Activated CD8-positive, alpha-beta T cell treated with anti-CD3 and anti-CD28 coated beads, Interleukin-2, amount 10 ng/mL, durations not matched to agents 7 days and 5 days (primary cell): ENCODE data around the gene TBC1D22A. TPM values are rescaled to one million over a fixed set of nuclear protein-coding genes. Genes with fewer than 3 reads are reported as not detected.

Source experiments
- ATAC-seq: fragments of 150-1000 bp; cut with Tn5 transposase; one replicate; pipeline ENCODE4 v1.10.0; 2021; ENCODE audit warnings: moderate library complexity
- CTCF ChIA-PET: fragments of 350-600 bp; sonication (Branson Sonifier 250); formaldehyde crosslinking; loops from one replicate; lab custom pipeline; 2021; ENCODE audit warnings: antibody characterized with exemption; lab: Charles Lee
- POLR2A ChIA-PET: fragments of 350-600 bp; sonication (Branson Sonifier 250); formaldehyde crosslinking; loops from one replicate; lab custom pipeline; 2021; ENCODE audit warnings: antibody characterized with exemption; lab: Charles Lee
- DNase-seq: peaks from one replicate; pipeline ENCODE4 v3.0.0-alpha.2; 2020
- H3K27ac Mint-ChIP-seq: one replicate; pipeline ENCODE4 v1.8.0; 2021; ENCODE audit warnings: mild to moderate bottlenecking, mixed read lengths
- H3K27me3 Mint-ChIP-seq: one replicate; pipeline ENCODE4 v1.8.0; 2021; ENCODE audit warnings: low read depth, mixed read lengths
- H3K36me3 Mint-ChIP-seq: one replicate; pipeline ENCODE4 v1.8.0; 2021; ENCODE audit warnings: low read depth, mixed read lengths
- H3K4me1 Mint-ChIP-seq: one replicate; pipeline ENCODE4 v1.8.0; 2021; ENCODE audit warnings: low read depth, mixed read lengths
- H3K4me3 Mint-ChIP-seq: one replicate; pipeline ENCODE4 v1.8.0; 2021; ENCODE audit warnings: mild to moderate bottlenecking, mixed read lengths
- H3K9me3 Mint-ChIP-seq: one replicate; pipeline ENCODE4 v1.8.0; 2022; ENCODE audit warnings: mixed read lengths; ENCODE audit not compliant: insufficient read depth
- total RNA-seq, 2 experiments: library from RNA; stranded (reverse); gene quantifications; one replicate each; pipeline ENCODE4 v1.2.3, GENCODE V29; 2021

TBC1D22A gene
- total RNA-seq, 2 experiments from 2014 or later, result 34.1 to 38.7 TPM

DNA sequence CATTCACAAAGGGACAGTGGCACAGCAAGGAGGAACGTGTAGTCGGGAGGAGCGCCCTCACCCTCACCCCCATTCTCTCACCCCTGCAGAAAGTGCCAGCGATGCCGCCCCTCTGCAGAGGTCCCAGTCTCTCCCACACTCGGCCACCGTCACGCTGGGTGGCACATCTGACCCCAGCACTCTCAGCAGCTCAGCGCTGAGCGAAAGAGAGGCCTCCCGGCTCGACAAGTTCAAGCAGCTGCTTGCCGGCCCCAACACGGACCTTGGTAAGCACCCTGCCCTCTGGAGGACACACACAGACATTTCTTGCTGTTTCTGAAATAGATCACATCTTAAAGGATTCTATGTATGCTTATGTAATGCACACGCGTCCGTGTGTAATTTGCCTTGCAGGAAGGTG is 34.9 kb downstream of the TBC1D22A start:
- ChIA-PET CTCF (interaction anchor here (1.0 to 3.3 kb wide), 2 partner anchors 17 to 38 kb away, joined by 3 to 14 read pairs; no protein-coding TSS in a partner anchor), POLR2A (no interaction called here)
- Mint-ChIP-seq H3K36me3 (peaks cover 64% of the 10 kb centered on the region), H3K4me1 (peaks cover 26% of the 10 kb centered on the region), H3K4me3 (no peak overlapping the region), H3K9me3 (no peaks in the 10 kb centered on the region), H3K27ac (peak overlapping the region; percentile 34), H3K27me3 (no peaks in the 10 kb centered on the region)
- DNase-seq, result no peak
- no peak for ATAC-seq

DNA sequence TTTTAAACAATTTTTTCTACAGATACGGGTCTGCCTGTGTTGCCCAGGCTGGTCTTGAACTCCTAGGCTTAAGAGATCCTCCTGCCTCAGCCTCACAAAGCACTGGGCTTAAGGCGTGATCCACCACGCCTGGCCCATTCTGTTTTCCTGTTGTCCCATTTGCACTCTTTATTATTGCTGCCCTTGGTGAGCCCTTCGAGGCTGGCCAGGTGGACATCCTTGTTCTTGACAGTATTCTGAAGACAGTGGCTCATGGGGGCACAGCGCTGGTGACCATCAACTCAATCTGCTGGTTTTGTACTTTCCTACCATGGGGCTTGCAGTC is 35.6 kb downstream of the TBC1D22A start:
- no peaks in the 10 kb centered on the region for H3K9me3 Mint-ChIP-seq
- no peak overlapping the region for H3K4me3 Mint-ChIP-seq
- POLR2A ChIA-PET, result interaction anchor here (1.5 kb wide), 1 partner anchor 35 kb away, joined by 4 read pairs; the partner anchor contains the start of gene TBC1D22A
- no peaks in the 10 kb centered on the region for H3K27me3 Mint-ChIP-seq
- ATAC-seq (no peak), DNase-seq (no peak)
- H3K4me1 Mint-ChIP-seq, result peaks cover 24% of the 10 kb centered on the region
- no peak overlapping the region for H3K27ac Mint-ChIP-seq
- CTCF ChIA-PET, result interaction anchor here (1.0 to 3.3 kb wide), 8 partner anchors 11 to 41 kb away, joined by 3 to 14 read pairs (median 5); no protein-coding TSS in a partner anchor
- H3K36me3 Mint-ChIP-seq, result peaks cover 61% of the 10 kb centered on the region

DNA sequence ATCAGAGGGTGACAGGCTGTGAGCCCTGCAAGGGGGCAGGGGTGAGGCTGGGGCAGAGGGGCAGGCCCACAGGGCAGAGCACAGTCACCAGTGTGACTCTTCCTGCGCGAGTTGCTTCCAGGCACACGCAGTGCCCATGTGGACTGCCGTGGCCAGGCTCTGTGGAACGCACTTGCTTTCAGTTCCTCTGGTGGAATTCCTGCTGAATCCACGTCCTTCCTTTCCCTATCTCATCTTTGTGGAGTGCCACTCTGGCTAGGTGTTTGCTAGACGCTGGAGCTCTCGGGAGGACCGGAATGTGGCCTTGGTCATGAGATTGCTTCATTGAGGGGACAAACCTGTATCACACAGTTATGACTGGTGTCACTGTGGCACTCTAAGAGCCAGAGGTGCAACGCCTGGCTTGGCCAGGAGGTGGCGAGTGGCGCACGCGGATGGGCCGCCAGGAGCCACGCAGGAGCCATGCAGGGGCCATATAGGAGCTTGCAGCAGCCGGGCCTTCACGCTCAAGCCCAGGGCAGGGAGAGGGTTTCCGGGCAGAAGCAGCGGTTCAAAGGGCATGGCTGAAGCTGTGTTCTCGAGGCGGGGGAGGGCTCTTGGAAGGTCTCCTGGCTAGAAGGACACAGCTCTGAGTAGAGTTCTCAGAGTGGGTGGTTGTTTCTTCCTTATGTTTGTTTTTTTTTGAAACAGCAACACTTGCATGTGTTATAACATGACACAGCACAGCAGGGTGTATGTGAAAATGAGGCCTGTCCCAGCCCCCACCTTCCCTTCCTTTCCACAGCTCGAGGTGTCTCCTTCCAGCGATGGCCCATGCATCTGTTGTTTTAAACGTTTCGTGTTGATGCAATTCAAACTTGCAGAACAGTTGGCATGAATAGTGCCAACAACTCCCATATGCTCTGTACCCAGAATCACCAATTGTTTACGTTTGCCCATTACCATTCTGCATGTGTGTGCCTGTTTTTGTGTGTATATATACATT is 36.2 kb downstream of the TBC1D22A start:
- Mint-ChIP-seq H3K27ac (peak overlapping the region; percentile 69), H3K4me3 (no peak overlapping the region), H3K9me3 (no peaks in the 10 kb centered on the region), H3K27me3 (no peaks in the 10 kb centered on the region), H3K4me1 (peaks cover 29% of the 10 kb centered on the region), H3K36me3 (peaks cover 54% of the 10 kb centered on the region)
- CTCF ChIA-PET, result interaction anchor here (0.6 to 3.3 kb wide), 14 partner anchors 10 to 302 kb away, joined by 3 to 14 read pairs (median 4); partner anchors contain the start of gene TBC1D22A
- DNase-seq (peak; percentile 82), ATAC-seq (peak; percentile 87)
- POLR2A ChIA-PET, result interaction anchor here (1.5 kb wide), 1 partner anchor 36 kb away, joined by 4 read pairs; the partner anchor contains the start of gene TBC1D22A

DNA sequence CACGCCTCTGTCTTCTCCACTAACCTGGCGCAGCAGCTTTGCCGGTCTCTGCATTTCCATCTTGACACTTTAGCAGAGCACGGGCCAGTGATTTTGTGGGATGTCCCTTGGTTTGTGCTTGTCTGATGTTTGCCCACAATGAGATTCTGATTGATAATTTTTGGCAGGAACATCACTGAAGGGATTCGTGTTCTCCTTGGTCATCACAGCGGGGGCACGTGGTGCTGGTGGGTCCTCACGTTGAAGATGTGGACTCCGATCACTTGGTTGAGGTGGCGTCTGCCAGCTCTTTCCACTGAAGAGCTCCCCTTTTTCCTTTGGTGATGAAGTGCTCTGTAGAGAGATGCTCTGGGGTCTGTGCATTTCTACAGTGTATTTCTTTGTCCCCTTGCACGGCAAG is 37.2 kb downstream of the TBC1D22A start:
- CTCF ChIA-PET, result interaction anchor here (1.1 to 3.3 kb wide), 4 partner anchors 19 to 43 kb away, joined by 3 to 14 read pairs (median 6); partner anchors contain the start of gene TBC1D22A

DNA sequence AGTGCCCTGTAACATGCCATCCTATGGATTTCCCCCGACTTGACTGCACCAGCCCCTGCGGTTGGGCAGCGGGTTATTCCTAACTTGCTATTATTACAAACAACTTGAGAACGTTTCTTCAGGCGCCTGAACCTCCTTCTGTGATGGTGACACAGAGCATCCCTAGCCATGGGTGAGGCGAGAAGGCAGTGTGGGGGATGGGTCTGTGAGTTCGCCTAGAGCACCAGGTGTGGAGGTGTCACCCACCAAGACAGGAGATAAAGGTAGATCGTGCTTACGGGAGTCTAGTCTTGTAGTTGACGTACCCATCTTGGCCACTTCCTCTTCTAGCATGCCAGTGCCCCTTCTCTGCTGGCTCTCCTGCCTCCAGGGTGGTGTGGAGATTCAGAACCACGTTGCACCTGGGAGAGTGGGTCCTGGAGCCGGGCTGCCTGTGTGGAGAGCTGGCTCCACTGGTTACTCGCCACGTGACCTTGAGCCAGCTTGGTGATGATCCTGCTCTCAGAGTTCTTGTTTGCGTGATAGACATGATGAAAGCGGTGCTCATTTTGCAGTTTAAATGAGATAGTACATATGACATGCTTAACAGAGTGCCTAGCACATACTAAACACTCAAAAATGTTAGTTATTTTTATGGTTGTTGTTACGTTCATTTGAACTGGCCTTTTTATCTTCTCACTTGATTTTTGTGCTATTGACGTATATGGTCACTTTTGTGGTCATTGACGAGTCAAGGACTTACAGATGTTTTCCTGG is 37.8 kb downstream of the TBC1D22A start:
- Mint-ChIP-seq H3K27ac (no peak overlapping the region), H3K36me3 (peaks cover 54% of the 10 kb centered on the region), H3K4me3 (no peak overlapping the region), H3K4me1 (peaks cover 29% of the 10 kb centered on the region), H3K27me3 (no peaks in the 10 kb centered on the region), H3K9me3 (no peaks in the 10 kb centered on the region)
- DNase-seq (no peak), ATAC-seq (no peak)
- ChIA-PET CTCF (interaction anchor here (1.0 to 4.5 kb wide), 6 partner anchors 9 to 237 kb away, joined by 3 to 88 read pairs (median 10); no protein-coding TSS in a partner anchor), POLR2A (no interaction called here)

More for the DNA sequence above, 37.2 kb downstream of the TBC1D22A start:
- no peaks in the 10 kb centered on the region for H3K27me3 Mint-ChIP-seq
- peaks cover 52% of the 10 kb centered on the region for H3K36me3 Mint-ChIP-seq
- no peak overlapping the region for H3K4me3 Mint-ChIP-seq
- no peaks in the 10 kb centered on the region for H3K9me3 Mint-ChIP-seq
- POLR2A ChIA-PET, result interaction anchor here (1.5 kb wide), 1 partner anchor 37 kb away, joined by 4 read pairs; the partner anchor contains the start of gene TBC1D22A
- H3K27ac Mint-ChIP-seq, result no peak overlapping the region
- no peak for ATAC-seq
- no peak for DNase-seq
- H3K4me1 Mint-ChIP-seq, result peaks cover 28% of the 10 kb centered on the region

DNA sequence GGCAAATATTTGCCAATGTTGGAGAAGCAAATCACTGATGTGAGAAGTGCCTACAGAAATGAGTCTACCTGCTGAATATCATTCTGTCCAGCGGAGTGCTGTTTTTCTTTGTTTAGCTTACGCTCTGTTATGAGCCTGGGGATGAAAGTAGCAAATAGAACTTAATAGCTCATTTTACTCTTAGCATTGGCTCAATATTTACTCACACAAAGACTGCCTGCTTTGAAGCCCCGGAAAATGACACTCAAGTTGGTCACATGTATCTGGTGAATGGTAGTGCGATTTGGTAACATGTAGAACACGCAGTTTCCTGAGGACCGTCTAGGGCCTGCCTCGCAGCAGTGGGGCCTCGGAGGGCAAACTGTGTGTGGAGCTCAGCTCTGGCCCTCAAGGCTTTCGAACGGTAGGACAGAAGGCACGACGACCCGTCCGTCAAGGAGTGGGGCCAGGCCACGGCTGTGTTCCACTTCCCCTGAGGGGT is 38.9 kb downstream of the TBC1D22A start:
- Mint-ChIP-seq H3K4me3 (no peak overlapping the region), H3K27me3 (no peaks in the 10 kb centered on the region), H3K27ac (no peak overlapping the region), H3K36me3 (peaks cover 58% of the 10 kb centered on the region), H3K9me3 (no peaks in the 10 kb centered on the region), H3K4me1 (peaks cover 33% of the 10 kb centered on the region)
- ChIA-PET POLR2A (interaction anchor here (1.3 kb wide), 2 partner anchors 10 to 39 kb away, joined by 5 to 7 read pairs; partner anchors contain the start of gene TBC1D22A), CTCF (interaction anchor here (1.0 to 4.5 kb wide), 7 partner anchors 10 to 238 kb away, joined by 3 to 88 read pairs (median 17); no protein-coding TSS in a partner anchor)
- DNase-seq, result no peak
- ATAC-seq, result no peak

DNA sequence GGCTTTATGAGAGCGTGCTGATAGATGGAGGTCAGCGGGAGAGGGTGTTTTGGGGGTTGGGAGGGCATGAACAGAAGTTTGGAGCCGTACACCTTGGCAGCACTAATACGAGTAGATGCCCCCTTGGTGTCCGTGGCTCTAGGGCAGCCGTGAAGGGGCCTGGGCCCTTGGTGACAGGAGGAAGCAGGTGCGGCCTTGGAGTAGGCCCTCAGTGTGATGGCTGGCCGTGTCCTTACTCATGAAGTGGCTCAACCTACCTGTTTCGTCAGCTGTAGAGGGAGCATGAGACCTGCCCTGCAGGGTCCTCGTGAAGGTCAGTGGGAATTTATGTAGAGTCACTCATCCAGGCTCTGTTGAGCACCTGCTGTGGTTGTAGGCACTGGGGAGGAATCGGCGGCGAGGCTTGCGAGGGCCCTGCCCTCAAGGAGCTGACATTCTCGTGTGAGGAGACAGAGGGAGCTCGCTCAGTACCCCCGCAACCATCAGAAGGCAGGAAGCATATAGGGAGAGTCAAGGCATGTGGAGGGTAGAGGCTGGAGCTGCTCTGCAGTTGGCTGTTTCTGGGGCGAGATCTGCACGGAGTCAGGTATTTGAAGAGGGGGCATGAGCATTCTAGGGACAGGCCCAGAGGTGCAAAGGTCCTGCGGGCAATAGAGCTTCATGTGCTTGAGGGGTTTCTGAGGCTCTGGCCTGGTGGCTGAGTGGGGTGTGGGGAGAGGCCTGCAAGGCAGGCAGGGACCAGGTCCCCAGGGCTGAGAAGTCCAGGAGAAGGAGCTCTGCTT is 39.6 kb downstream of the TBC1D22A start:
- Mint-ChIP-seq H3K4me3 (no peak overlapping the region), H3K4me1 (peaks cover 40% of the 10 kb centered on the region), H3K36me3 (peaks cover 62% of the 10 kb centered on the region), H3K27ac (no peak overlapping the region), H3K27me3 (no peaks in the 10 kb centered on the region), H3K9me3 (no peaks in the 10 kb centered on the region)
- CTCF ChIA-PET, result interaction anchor here (1.2 to 4.5 kb wide), 14 partner anchors 8 to 239 kb away, joined by 3 to 88 read pairs (median 9); partner anchors contain the start of gene TBC1D22A
- no peak for DNase-seq
- no peak for ATAC-seq
- POLR2A ChIA-PET, result interaction anchor here (0.6 to 1.3 kb wide), 5 partner anchors 11 to 55 kb away, joined by 3 to 7 read pairs (median 3); partner anchors contain the start of gene TBC1D22A

DNA sequence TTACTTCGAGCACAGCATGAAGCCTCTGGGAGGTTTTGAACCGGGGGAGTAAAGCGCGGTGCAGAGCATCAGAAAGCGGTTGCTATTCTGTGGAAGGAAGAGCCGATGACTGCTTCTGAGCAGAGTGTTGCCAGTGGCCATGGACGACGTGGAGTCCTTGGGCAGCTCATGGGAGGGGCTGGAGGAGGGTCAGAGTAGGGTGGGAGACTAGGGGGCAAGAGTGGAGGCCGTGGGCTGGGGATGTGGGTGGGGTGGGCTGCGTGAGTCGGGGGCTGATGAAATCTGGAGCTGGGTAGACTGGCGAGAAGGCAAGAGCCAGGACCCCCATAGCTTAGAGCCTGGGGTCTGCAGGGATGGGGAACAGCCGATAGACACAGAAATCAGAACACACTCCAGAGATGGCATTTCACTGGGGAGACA is 40.2 kb downstream of the TBC1D22A start:
- no peaks in the 10 kb centered on the region for H3K9me3 Mint-ChIP-seq

DNA sequence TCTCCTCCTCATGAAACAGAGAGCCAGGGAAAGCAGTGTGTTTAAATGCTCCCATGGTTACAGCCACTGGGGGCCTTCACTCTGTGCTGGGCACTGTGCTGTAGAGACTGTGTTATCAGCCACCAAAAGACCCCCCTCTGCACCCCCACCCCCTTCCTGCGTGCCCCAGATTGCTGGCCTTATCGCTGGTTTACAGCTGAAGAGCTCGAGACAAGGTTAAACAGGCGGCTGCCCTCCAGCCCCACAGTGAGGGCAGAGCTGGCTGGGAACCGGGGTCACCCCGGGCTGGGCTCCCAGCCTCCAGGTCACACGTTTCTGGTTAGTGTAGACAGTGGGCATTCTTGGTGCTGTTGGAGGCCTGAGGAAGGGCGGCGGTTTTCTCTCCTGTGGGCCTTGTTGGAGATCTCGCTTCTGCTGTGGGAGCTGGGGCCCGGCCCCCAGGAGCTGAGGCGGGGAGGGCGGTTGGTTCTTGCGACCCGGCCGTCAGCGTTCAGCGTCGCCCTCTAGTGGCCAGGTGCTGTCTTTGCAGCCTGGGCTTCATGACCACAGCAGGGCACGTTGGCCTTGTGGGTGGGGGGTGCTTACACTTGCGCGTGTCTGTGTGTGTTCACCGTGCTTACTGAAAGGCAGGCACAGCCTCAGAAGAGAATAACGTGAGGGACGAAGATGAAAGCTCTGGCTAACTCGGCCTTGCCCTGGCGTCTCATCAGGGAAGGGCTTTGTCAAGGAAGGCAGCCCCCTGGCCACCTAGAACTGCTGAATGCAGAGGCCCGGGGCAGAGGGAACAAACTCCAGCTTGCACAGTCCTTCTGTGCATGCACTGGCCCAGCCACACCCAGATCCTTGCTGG is 40.8 kb downstream of the TBC1D22A start:
- Mint-ChIP-seq H3K9me3 (no peaks in the 10 kb centered on the region), H3K27me3 (no peaks in the 10 kb centered on the region), H3K36me3 (peaks cover 55% of the 10 kb centered on the region), H3K27ac (peak overlapping the region; percentile 65), H3K4me3 (no peak overlapping the region), H3K4me1 (peaks cover 43% of the 10 kb centered on the region)
- ATAC-seq, result peak; percentile 79
- peak; percentile 72 for DNase-seq
- CTCF ChIA-PET, result interaction anchor here (0.6 to 4.5 kb wide), 29 partner anchors 8 to 267 kb away, joined by 3 to 88 read pairs (median 5); partner anchors contain the start of gene TBC1D22A
- POLR2A ChIA-PET, result interaction anchor here (0.6 to 1.3 kb wide), 5 partner anchors 11 to 46 kb away, joined by 3 to 7 read pairs (median 3); partner anchors contain the start of gene TBC1D22A

More for the DNA sequence above, 40.2 kb downstream of the TBC1D22A start:
- ATAC-seq (no peak), DNase-seq (no peak)
- POLR2A ChIA-PET, result interaction anchor here (0.6 to 1.3 kb wide), 5 partner anchors 11 to 45 kb away, joined by 3 to 7 read pairs (median 3); partner anchors contain the start of gene TBC1D22A
- H3K27ac Mint-ChIP-seq, result no peak overlapping the region
- no peaks in the 10 kb centered on the region for H3K27me3 Mint-ChIP-seq
- no peak overlapping the region for H3K4me3 Mint-ChIP-seq
- CTCF ChIA-PET, result interaction anchor here (0.8 to 4.5 kb wide), 21 partner anchors 7 to 239 kb away, joined by 3 to 88 read pairs (median 6); partner anchors contain the start of gene TBC1D22A
- peaks cover 61% of the 10 kb centered on the region for H3K36me3 Mint-ChIP-seq
- H3K4me1 Mint-ChIP-seq, result peaks cover 43% of the 10 kb centered on the region
